Liver (tissue), 9 donors: ENCODE data around the gene COQ2. TPM values are rescaled to one million over a fixed set of nuclear protein-coding genes. Genes with fewer than 3 reads are reported as not detected.

ENCODE experiments used
- DNase-seq: peaks from one replicate; pipeline ENCODE4 v3.0.0-alpha.2; 2017; ENCODE audit warnings: low spot score
- H3K27ac ChIP-seq, 2 donors: one replicate each; pipeline ENCODE4 v1.7.0; 2013; ENCODE audit warnings: inconsistent platforms in 2 of 2, low read length in 2 of 2, control low read depth in 1 of 2, low read depth in 1 of 2, mild to moderate bottlenecking in 1 of 2
- H3K27me3 ChIP-seq, 4 donors: one replicate each; pipeline versions ENCODE4 v1.6.1 to v1.7.0; 2013; ENCODE audit warnings: low read length in 3 of 4, inconsistent platforms in 1 of 4, mild to moderate bottlenecking in 1 of 4, moderate library complexity in 1 of 4; ENCODE audit not compliant: control insufficient read depth in 4 of 4, insufficient read depth in 4 of 4
- H3K36me3 ChIP-seq, 4 donors: one replicate each; pipeline versions ENCODE4 v1.6.1 to v1.7.0; 2013; ENCODE audit warnings: low read length in 3 of 4, mild to moderate bottlenecking in 3 of 4, low read depth in 1 of 4, moderate library complexity in 1 of 4; ENCODE audit not compliant: control insufficient read depth in 4 of 4, insufficient read depth in 3 of 4
- H3K4me1 ChIP-seq, 4 donors: one replicate each; pipeline versions ENCODE4 v1.6.1 to v1.7.0; 2013; ENCODE audit warnings: low read length in 3 of 4, mild to moderate bottlenecking in 3 of 4, moderate library complexity in 1 of 4; ENCODE audit not compliant: control insufficient read depth in 4 of 4, insufficient read depth in 4 of 4
- H3K4me3 ChIP-seq, 3 donors: one replicate each; pipeline versions ENCODE4 v1.6.1 to v1.7.0; 2013; ENCODE audit warnings: low read length in 3 of 3, control low read depth in 1 of 3, low read depth in 1 of 3, mild to moderate bottlenecking in 1 of 3
- H3K9ac ChIP-seq, 2 donors: one replicate each; pipeline ENCODE4 v1.7.0; 2013; ENCODE audit warnings: low read length in 2 of 2, mild to moderate bottlenecking in 2 of 2, moderate library complexity in 2 of 2, control low read depth in 1 of 2, low read depth in 1 of 2
- H3K9me3 ChIP-seq, 4 donors: one replicate each; pipeline versions ENCODE4 v1.6.1 to v1.7.0; 2013; ENCODE audit warnings: low read length in 3 of 4; ENCODE audit not compliant: control insufficient read depth in 4 of 4
- ATF3 ChIP-seq: IDR thresholded peaks from 2 replicates; pipeline ENCODE4 v1.6.1; 2016; ENCODE audit warnings: antibody characterized with exemption
- CTCF ChIP-seq: fragments of 150-350 bp; IDR thresholded peaks from 2 replicates; pipeline ENCODE4 v1.5.1; 2017; ENCODE audit warnings: improper control_type of control experiment, low read depth, low read length; ENCODE audit not compliant: missing input control
- EGR1 ChIP-seq, 2 donors: IDR thresholded peaks; 2 replicates each; pipeline ENCODE4 v1.6.1; 2016 to 2018; ENCODE audit warnings: antibody characterized with exemption in 2 of 2, low read depth in 2 of 2
- FOXA1 ChIP-seq: IDR thresholded peaks from 2 replicates; pipeline ENCODE4 v1.6.1; 2016; ENCODE audit warnings: antibody characterized with exemption
- FOXA2 ChIP-seq: IDR thresholded peaks from 2 replicates; pipeline ENCODE4 v1.6.1; 2016; ENCODE audit warnings: antibody characterized with exemption
- GABPA ChIP-seq, 2 donors: IDR thresholded peaks in 1 of 2; conservative IDR thresholded peaks in 1 of 2; 2 replicates each; pipeline ENCODE4 v1.6.1; 2016; ENCODE audit warnings: antibody characterized with exemption in 2 of 2, mild to moderate bottlenecking in 1 of 2, moderate library complexity in 1 of 2
- HNF4A ChIP-seq, 2 donors: conservative IDR thresholded peaks; 2 replicates each; pipeline ENCODE4 v1.6.1; 2016; ENCODE audit warnings: antibody characterized with exemption in 2 of 2, mild to moderate bottlenecking in 2 of 2
- HNF4G ChIP-seq: IDR thresholded peaks from 2 replicates; pipeline ENCODE4 v1.6.1; 2016; ENCODE audit warnings: antibody characterized with exemption
- JUND ChIP-seq, 2 donors: IDR thresholded peaks; 2 replicates each; pipeline ENCODE4 v1.6.1; 2016; ENCODE audit warnings: antibody characterized with exemption in 2 of 2
- MAX ChIP-seq: IDR thresholded peaks from 2 replicates; pipeline ENCODE4 v1.6.1; 2016; ENCODE audit warnings: antibody characterized with exemption
- NR2F2 ChIP-seq: IDR thresholded peaks from 2 replicates; pipeline ENCODE4 v1.6.1; 2016; ENCODE audit warnings: antibody characterized with exemption
- RAD21 ChIP-seq, 2 donors: IDR thresholded peaks; 2 replicates each; pipeline ENCODE4 v1.6.1; 2016; ENCODE audit warnings: antibody characterized with exemption in 2 of 2, mild to moderate bottlenecking in 2 of 2
- REST ChIP-seq: IDR thresholded peaks from 2 replicates; pipeline ENCODE4 v1.6.1; 2016; ENCODE audit warnings: antibody characterized with exemption, mild to moderate bottlenecking
- RXRA ChIP-seq, 2 donors: IDR thresholded peaks; 2 replicates each; pipeline ENCODE4 v1.6.1; 2017 to 2018; ENCODE audit warnings: antibody characterized with exemption in 2 of 2, mild to moderate bottlenecking in 1 of 2
- SP1 ChIP-seq: IDR thresholded peaks from 2 replicates; pipeline ENCODE4 v1.6.1; 2018; ENCODE audit warnings: antibody characterized with exemption, mild to moderate bottlenecking
- TAF1 ChIP-seq: conservative IDR thresholded peaks from 2 replicates; pipeline ENCODE4 v1.6.1; 2016; ENCODE audit warnings: antibody characterized with exemption, mild to moderate bottlenecking
- YY1 ChIP-seq: IDR thresholded peaks from 2 replicates; pipeline ENCODE4 v1.6.1; 2016; ENCODE audit warnings: antibody characterized with exemption, mild to moderate bottlenecking
- ZBTB33 ChIP-seq: IDR thresholded peaks from 2 replicates; pipeline ENCODE4 v1.6.1; 2016; ENCODE audit warnings: antibody characterized with exemption
- WGBS: extraction: QIAGEN DNeasy Blood & Tissue Kit; methylation state at CpG from one replicate; pipeline ENCODE4 v1.1.7; 2013; 5-methylcytosine and 5-hydroxymethylcytosine counted together
- polyA plus RNA-seq, 2 donors: library from polyadenylated mRNA; stranded (reverse) in 1 of 2; unstranded in 1 of 2; fragments of 200-250 nt in 1 of 2; fragments of >200 nt in 1 of 2; fragmentation: Nextera tagmentation in 1 of 2; extraction: Ambion mirVana in 1 of 2; gene quantifications; one replicate each; pipeline versions ENCODE4 v1.2.1 to v1.2.3, GENCODE V29; 2013 to 2015
- total RNA-seq, 2 donors: library from RNA; depleted of rRNA; stranded (reverse); fragments of >200 nt; gene quantifications; one replicate each; pipeline ENCODE4 v1.2.3, GENCODE V29; 2014
- donor health status: healthy.
- donor health status: healthy.
- donor health status: healthy.
- donor health status: healthy.
- donor health status: healthy.

COQ2 gene
- total and polyA plus RNA-seq, 4 donors, result 8.6 to 13.6 (median 10.8) TPM

GRCh38 chr4:83241132-83241531 lies 43.5 kb downstream of the COQ2 start:
- no peak for DNase-seq
- Histone ChIP-seq H3K9ac (no peak overlapping the region), H3K4me1 (no peaks in the 10 kb centered on the region), H3K4me3 (no peak overlapping the region), H3K9me3 (no peaks in the 10 kb centered on the region), H3K27me3 (no peaks in the 10 kb centered on the region), H3K27ac (no peak overlapping the region), H3K36me3 (no peaks in the 10 kb centered on the region)
- TF ChIP-seq REST, result no peak
- TF ChIP-seq FOXA1, result no peak
- no peak for TF ChIP-seq MAX
- TF ChIP-seq RAD21 (IDR thresholded peaks at IDR 0.05), result no peak
- TF ChIP-seq TAF1, result no peak
- no peak for TF ChIP-seq EGR1 (IDR thresholded peaks at IDR 0.05; ENCODE audit: low read depth in 2 of 2)
- TF ChIP-seq GABPA (IDR thresholded peaks at IDR 0.05 in 1 of 2, conservative IDR thresholded peaks at IDR 0.05 in 1 of 2), result no peak
- TF ChIP-seq FOXA2, result no peak
- no peak for TF ChIP-seq YY1
- TF ChIP-seq HNF4G, result no peak
- no peak for TF ChIP-seq HNF4A (conservative IDR thresholded peaks at IDR 0.05)
- TF ChIP-seq RXRA (IDR thresholded peaks at IDR 0.05), result no peak
- no peak for TF ChIP-seq CTCF
- TF ChIP-seq JUND (IDR thresholded peaks at IDR 0.05), result no peak
- no peak for TF ChIP-seq SP1
- no peak for TF ChIP-seq ZBTB33
- TF ChIP-seq ATF3, result no peak
- TF ChIP-seq NR2F2, result no peak
- 96% methylated on average over 1 of the region's 1 CpG for WGBS
